ENCODE measurements around the gene FAAP100.
"Not testable (repeated sequence)": the region's sequence is repeated elsewhere in the genome, so short reads cannot be mapped to it uniquely, and the experiment has no call there.

FAAP100 gene

GRCh38 chr17:81538651-81539570 is 13.2 kb downstream of the FAAP100 start:
- no peak for DNase-seq (ENCODE audit: low read depth)

GRCh38 chr17:81537856-81538555 is 14.1 kb downstream of the FAAP100 start:
- no peak for DNase-seq (ENCODE audit: low read depth)

GRCh38 chr17:81537343-81537855 is 14.8 kb downstream of the FAAP100 start:
- DNase-seq (ENCODE audit: low read depth): no peak

- no peak for DNase-seq (ENCODE audit: low read depth)
Measured at GRCh38 chr17:81536299-81537290, 15.6 kb downstream of the FAAP100 start.

GRCh38 chr17:81535480-81536298 is 16.5 kb downstream of the FAAP100 start:
- no peak for DNase-seq (ENCODE audit: low read depth)

- DNase-seq (ENCODE audit: low read depth): no peak
Measured at GRCh38 chr17:81535007-81535328, 17.2 kb downstream of the FAAP100 start.

- no peak for DNase-seq (ENCODE audit: low read depth)
Measured at GRCh38 chr17:81534157-81535006, 17.8 kb downstream of the FAAP100 start.

- DNase-seq (ENCODE audit: low read depth): no peak
Measured at GRCh38 chr17:81533339-81534141, 18.6 kb downstream of the FAAP100 start.

- no peak for DNase-seq (ENCODE audit: low read depth)
Measured at GRCh38 chr17:81532490-81533287, 19.5 kb downstream of the FAAP100 start.

GRCh38 chr17:81531998-81532404 is 20.2 kb downstream of the FAAP100 start:
- DNase-seq (ENCODE audit: low read depth): not testable (repeated sequence)

- not testable (repeated sequence) for DNase-seq (ENCODE audit: low read depth)
Measured at GRCh38 chr17:81531013-81531412, 21.1 kb downstream of the FAAP100 start.

- no peak for DNase-seq (ENCODE audit: low read depth)
Measured at GRCh38 chr17:81529437-81529803, 22.7 kb downstream of the FAAP100 start.

- DNase-seq (ENCODE audit: low read depth): no peak
Measured at GRCh38 chr17:81528651-81529436, 23.3 kb downstream of the FAAP100 start.

- no peak for DNase-seq (ENCODE audit: low read depth)
Measured at GRCh38 chr17:81528384-81528650, 23.8 kb downstream of the FAAP100 start.

- no peak for DNase-seq (ENCODE audit: low read depth)
Measured at GRCh38 chr17:81527591-81528383, 24.4 kb downstream of the FAAP100 start, which contains the start of gene FSCN2. Gene FSCN2, plus strand, starts transcription at chr17:81528377. Its CDS starts 155 bp downstream, at chr17:81528532.

GRCh38 chr17:81526662-81527571 is 25.2 kb downstream of the FAAP100 start:
- DNase-seq (ENCODE audit: low read depth): no peak

Data from HS-27A (cell line).